GM18868 (cell line): ENCODE measurements around the gene RHBDF1.
"Not testable (repeated sequence)": the region's sequence is repeated elsewhere in the genome, so short reads cannot be mapped to it uniquely, and the experiment has no call there.

ENCODE experiments used
- ATAC-seq: cut with Tn5 transposase; IDR thresholded peaks from one replicate; pipeline ENCODE4 v1.9.1; 2021; ENCODE audit warnings: mild to moderate bottlenecking, moderate library complexity; ENCODE audit not compliant: unreplicated experiment

RHBDF1 gene

GRCh38 chr16:59440-60059 lies 12.9 kb downstream of the RHBDF1 start:
- no peak for ATAC-seq

GRCh38 chr16:58491-59439 lies 13.7 kb downstream of the RHBDF1 start:
- no peak for ATAC-seq

- no peak for ATAC-seq
These were observed 14.7 kb downstream of the RHBDF1 start for GRCh38 chr16:57711-58110.

- no peak for ATAC-seq
These were observed 16.1 kb downstream of the RHBDF1 start for GRCh38 chr16:56231-56927.

- no peak for ATAC-seq
These were observed 16.8 kb downstream of the RHBDF1 start for GRCh38 chr16:55571-56136.

GRCh38 chr16:54237-54581 lies 18.2 kb downstream of the RHBDF1 start:
- no peak for ATAC-seq

- peak; percentile 93 for ATAC-seq
These were observed 18.8 kb downstream of the RHBDF1 start, which contains the start of the genes POLR3K and SNRNP25 for GRCh38 chr16:53346-54236. TSS of gene POLR3K (minus strand) at chr16:53608. CDS start at chr16:53586, 22 bp downstream. TSS of gene SNRNP25 (plus strand) at chr16:53828. CDS start at chr16:54017, 189 bp downstream.

GRCh38 chr16:50769-51591 lies 21.5 kb downstream of the RHBDF1 start:
- ATAC-seq, result no peak

- no peak for ATAC-seq
These were observed 25.2 kb downstream of the RHBDF1 start for GRCh38 chr16:47234-47633.

GRCh38 chr16:46510-46909 lies 25.9 kb downstream of the RHBDF1 start:
- ATAC-seq, result not testable (repeated sequence)

GRCh38 chr16:45454-45853 lies 27.0 kb downstream of the RHBDF1 start:
- ATAC-seq, result no peak

- no peak for ATAC-seq
These were observed 27.8 kb downstream of the RHBDF1 start for GRCh38 chr16:44655-45054.

GRCh38 chr16:43294-43693 lies 29.1 kb downstream of the RHBDF1 start:
- ATAC-seq, result no peak

GRCh38 chr16:42691-43090 lies 29.7 kb downstream of the RHBDF1 start:
- no peak for ATAC-seq

- ATAC-seq, result no peak
These were observed 30.4 kb downstream of the RHBDF1 start for GRCh38 chr16:42069-42457.

- no peak for ATAC-seq
These were observed 30.9 kb downstream of the RHBDF1 start for GRCh38 chr16:41439-42068.

GRCh38 chr16:38941-39892 lies 33.2 kb downstream of the RHBDF1 start:
- ATAC-seq, result peak; percentile 76

GRCh38 chr16:38206-38605 lies 34.2 kb downstream of the RHBDF1 start:
- not testable (repeated sequence) for ATAC-seq
